GM23338 (cell line): Measurements from ENCODE around the gene C1orf116.

Experiments
- CREB1 ChIP-seq: fragments of 250-450 bp; sonication (Bioruptor Pico); IDR thresholded peaks from 2 replicates; pipeline ENCODE4 v1.5.0; 2020; ENCODE audit warnings: low read depth, mild to moderate bottlenecking, moderate library complexity
- CTCF ChIP-seq, 2 experiments: fragments of 200-600 bp in 1 of 2; sonication (generic) in 1 of 2; conservative IDR thresholded peaks; 2 replicates each; pipeline versions ENCODE4 v1.5.1 to v1.6.1; 2016 to 2017; ENCODE audit warnings: antibody characterized with exemption in 2 of 2, low read depth in 2 of 2, mild to moderate bottlenecking in 2 of 2, moderate library complexity in 1 of 2
- EZH2 ChIP-seq: fragments of 200-600 bp; sonication (generic); IDR thresholded peaks from one replicate; pipeline ENCODE4 v1.8.0; 2017; ENCODE audit warnings: antibody characterized with exemption, mild to moderate bottlenecking, low read depth; ENCODE audit not compliant: unreplicated experiment
- JUNB ChIP-seq: IDR thresholded peaks from one replicate; pipeline ENCODE4 v1.6.1; 2016; ENCODE audit warnings: antibody characterized with exemption; ENCODE audit not compliant: unreplicated experiment
- NANOG ChIP-seq: IDR thresholded peaks from 2 replicates; pipeline ENCODE4 v1.6.1; 2016; ENCODE audit warnings: antibody characterized with exemption, borderline replicate concordance
- POLR2AphosphoS5 ChIP-seq: IDR thresholded peaks from 2 replicates; pipeline ENCODE4 v1.6.1; 2016; ENCODE audit warnings: antibody characterized with exemption, low read depth

GRCh38 chr1:207036865-207037264 is 4.3 kb upstream of the C1orf116 start:
- TF ChIP-seq CTCF (conservative IDR thresholded peaks at IDR 0.05; ENCODE audit: low read depth in 2 of 2) (no peak), EZH2 (no peak), NANOG (no peak), CREB1 (CRISPR knock-in tag) (no peak), JUNB (no peak), POLR2AphosphoS5 (no peak)
